Neural progenitor cell (in vitro differentiated cells): Measurements from ENCODE around the gene JDP2. TPM values are rescaled to one million over a fixed set of nuclear protein-coding genes. Genes with fewer than 3 reads are reported as not detected.
A peak's percentile ranks its signal among the peaks of the same experiment; 100 is the strongest.

Source experiments
- DNase-seq: peaks from one replicate; pipeline ENCODE4 v3.0.0-alpha.2; 2016; ENCODE audit warnings: low spot score
- H2AFZ ChIP-seq: fragments of 200-600 bp; sonication (generic); replicated peaks from 2 replicates; pipeline ENCODE4 v1.6.1; 2016; ENCODE audit warnings: antibody characterized with exemption
- H3F3A ChIP-seq: fragments of 200-600 bp; sonication (generic); 2 replicates; pipeline ENCODE4 v1.6.1; 2016; ENCODE audit warnings: antibody characterized with exemption, low read depth
- H3K27ac ChIP-seq: fragments of 200-600 bp; sonication (generic); 2 replicates; pipeline ENCODE4 v1.5.1; 2016; ENCODE audit warnings: mild to moderate bottlenecking
- H3K27me3 ChIP-seq: fragments of 200-600 bp; sonication (generic); 2 replicates; pipeline ENCODE4 v1.6.1; 2016; ENCODE audit warnings: mild to moderate bottlenecking, moderate library complexity
- H3K36me3 ChIP-seq: fragments of 200-600 bp; sonication (generic); 2 replicates; pipeline ENCODE4 v1.5.1; 2016
- H3K4me1 ChIP-seq: fragments of 200-600 bp; sonication (generic); 2 replicates; pipeline ENCODE4 v1.6.1; 2016; ENCODE audit warnings: mixed run types
- H3K4me2 ChIP-seq: fragments of 200-600 bp; sonication (generic); 2 replicates; pipeline ENCODE4 v1.6.1; 2016
- H3K4me3 ChIP-seq: fragments of 200-600 bp; sonication (generic); 2 replicates; pipeline ENCODE4 v1.5.1; 2016
- H3K79me2 ChIP-seq: fragments of 200-600 bp; sonication (generic); 2 replicates; pipeline ENCODE4 v1.6.1; 2016; ENCODE audit warnings: low read depth
- H3K9ac ChIP-seq: fragments of 200-600 bp; sonication (generic); 2 replicates; pipeline ENCODE4 v1.6.1; 2016
- H3K9me3 ChIP-seq: fragments of 200-600 bp; sonication (generic); 2 replicates; pipeline ENCODE4 v1.5.1; 2016; ENCODE audit warnings: low read depth
- H4K20me1 ChIP-seq: fragments of 200-600 bp; sonication (generic); 2 replicates; pipeline ENCODE4 v1.6.1; 2016; ENCODE audit warnings: low read depth
- H3K27ac Mint-ChIP-seq: 3 replicates; pipeline ENCODE4 v1.8.0; 2021; ENCODE audit warnings: mixed read lengths
- H3K27me3 Mint-ChIP-seq: 2 replicates; pipeline ENCODE4 v1.8.0; 2022; ENCODE audit warnings: low read depth, mild to moderate bottlenecking, inconsistent platforms, moderate library complexity, mixed read lengths; ENCODE audit not compliant: insufficient read depth
- H3K36me3 Mint-ChIP-seq: 3 replicates; pipeline ENCODE4 v1.8.0; 2021; ENCODE audit warnings: mixed read lengths
- H3K4me1 Mint-ChIP-seq: 3 replicates; pipeline ENCODE4 v1.8.0; 2021; ENCODE audit warnings: mixed read lengths
- H3K4me3 Mint-ChIP-seq: 3 replicates; pipeline ENCODE4 v1.8.0; 2021; ENCODE audit warnings: mild to moderate bottlenecking, moderate library complexity, mixed read lengths
- H3K9me3 Mint-ChIP-seq: 3 replicates; pipeline ENCODE4 v1.8.0; 2020; ENCODE audit warnings: mixed read lengths
- CTCF ChIP-seq: fragments of 200-600 bp; sonication (generic); IDR thresholded peaks from 2 replicates; pipeline ENCODE4 v1.5.1; 2017; ENCODE audit warnings: antibody characterized with exemption, mild to moderate bottlenecking
- EZH2 ChIP-seq: fragments of 200-600 bp; sonication (generic); IDR thresholded peaks from 2 replicates; pipeline ENCODE4 v1.6.1; 2017; ENCODE audit warnings: antibody characterized with exemption, mild to moderate bottlenecking, moderate library complexity
- EZH2phosphoT487 ChIP-seq: fragments of 200-600 bp; sonication (generic); IDR thresholded peaks from 2 replicates; pipeline ENCODE4 v1.6.1; 2017; ENCODE audit warnings: antibody characterized with exemption
- total RNA-seq: library from RNA; depleted of rRNA; stranded (reverse); fragments of >200 nt; gene quantifications from 2 replicates; pipeline ENCODE4 v1.2.3, GENCODE V29; 2015; ENCODE audit warnings: low replicate concordance

JDP2 gene
- total RNA-seq, 1 donor from 2014 or later: 2.5 TPM

GRCh38 chr14:75392686-75393641, 34.9 kb upstream of the JDP2 start:
- H3K27ac Mint-ChIP-seq: no peak overlapping the region
- TF ChIP-seq CTCF (no peak), EZH2phosphoT487 (no peak), EZH2 (no peak)
- H3F3A ChIP-seq: no peaks in the 10 kb centered on the region
- no peaks in the 10 kb centered on the region for H3K9me3 ChIP-seq
- no peak overlapping the region for H3K9ac ChIP-seq
- no peaks in the 10 kb centered on the region for H3K4me1 Mint-ChIP-seq
- H3K36me3 ChIP-seq: no peaks in the 10 kb centered on the region
- H3K4me3 Mint-ChIP-seq: no peak overlapping the region
- no peak overlapping the region for H3K4me3 ChIP-seq
- no peak overlapping the region for H3K4me2 ChIP-seq
- H4K20me1 ChIP-seq: no peaks in the 10 kb centered on the region
- no peaks in the 10 kb centered on the region for H3K36me3 Mint-ChIP-seq
- H3K9me3 Mint-ChIP-seq: no peaks in the 10 kb centered on the region
- peaks cover 4% of the 10 kb centered on the region for H3K27me3 Mint-ChIP-seq
- peak overlapping the region; percentile 42 for H2AFZ ChIP-seq
- no peak overlapping the region for H3K27ac ChIP-seq
- DNase-seq: no peak
- H3K79me2 ChIP-seq: no peaks in the 10 kb centered on the region
- H3K4me1 ChIP-seq: peaks cover 4% of the 10 kb centered on the region
- H3K27me3 ChIP-seq: no peaks in the 10 kb centered on the region

- H3K79me2 ChIP-seq: no peaks in the 10 kb centered on the region
Observed at GRCh38 chr14:75393794-75394193, 34.0 kb upstream of the JDP2 start.

GRCh38 chr14:75395862-75396261, 32.0 kb upstream of the JDP2 start:
- peaks cover 9% of the 10 kb centered on the region for H3K4me1 ChIP-seq
- TF ChIP-seq EZH2: no peak
- no peak for TF ChIP-seq EZH2phosphoT487
- TF ChIP-seq CTCF: no peak
- Mint-ChIP-seq H3K9me3 (peaks cover 10% of the 10 kb centered on the region), H3K36me3 (no peaks in the 10 kb centered on the region), H3K27ac (no peak overlapping the region), H3K4me1 (peaks cover 3% of the 10 kb centered on the region), H3K27me3 (peaks cover 10% of the 10 kb centered on the region), H3K4me3 (peak overlapping the region; percentile 51)
- no peaks in the 10 kb centered on the region for H3F3A ChIP-seq
- H3K9me3 ChIP-seq: no peaks in the 10 kb centered on the region
- no peaks in the 10 kb centered on the region for H3K79me2 ChIP-seq
- no peak overlapping the region for H2AFZ ChIP-seq
- no peak overlapping the region for H3K4me3 ChIP-seq
- no peak overlapping the region for H3K27ac ChIP-seq
- no peaks in the 10 kb centered on the region for H3K36me3 ChIP-seq
- H3K9ac ChIP-seq: no peak overlapping the region
- no peaks in the 10 kb centered on the region for H3K27me3 ChIP-seq
- DNase-seq: no peak
- no peak overlapping the region for H3K4me2 ChIP-seq
- no peaks in the 10 kb centered on the region for H4K20me1 ChIP-seq

More at GRCh38 chr14:75393794-75394193, 34.0 kb upstream of the JDP2 start:
- no peak for DNase-seq
- Mint-ChIP-seq H3K4me3 (no peak overlapping the region), H3K9me3 (peaks cover 5% of the 10 kb centered on the region), H3K27me3 (peaks cover 4% of the 10 kb centered on the region), H3K4me1 (no peaks in the 10 kb centered on the region), H3K27ac (no peak overlapping the region), H3K36me3 (no peaks in the 10 kb centered on the region)
- H3K4me1 ChIP-seq: peaks cover 4% of the 10 kb centered on the region
- H4K20me1 ChIP-seq: no peaks in the 10 kb centered on the region
- no peaks in the 10 kb centered on the region for H3F3A ChIP-seq
- no peaks in the 10 kb centered on the region for H3K9me3 ChIP-seq
- no peaks in the 10 kb centered on the region for H3K27me3 ChIP-seq
- TF ChIP-seq CTCF (no peak), EZH2phosphoT487 (no peak), EZH2 (no peak)
- H2AFZ ChIP-seq: no peak overlapping the region
- no peak overlapping the region for H3K27ac ChIP-seq
- no peaks in the 10 kb centered on the region for H3K36me3 ChIP-seq
- no peak overlapping the region for H3K4me2 ChIP-seq
- H3K9ac ChIP-seq: no peak overlapping the region
- no peak overlapping the region for H3K4me3 ChIP-seq
